ENCODE results near the gene ACTMAP. TPM values are rescaled to one million over a fixed set of nuclear protein-coding genes. Genes with fewer than 3 reads are reported as not detected.

Gene ACTMAP
- total and polyA plus RNA-seq, 2 of the 13 experiments (the other 11 are each of a cell fraction or from before 2014, with no cell fraction given), result 2.2 to 7.9 TPM

DNA sequence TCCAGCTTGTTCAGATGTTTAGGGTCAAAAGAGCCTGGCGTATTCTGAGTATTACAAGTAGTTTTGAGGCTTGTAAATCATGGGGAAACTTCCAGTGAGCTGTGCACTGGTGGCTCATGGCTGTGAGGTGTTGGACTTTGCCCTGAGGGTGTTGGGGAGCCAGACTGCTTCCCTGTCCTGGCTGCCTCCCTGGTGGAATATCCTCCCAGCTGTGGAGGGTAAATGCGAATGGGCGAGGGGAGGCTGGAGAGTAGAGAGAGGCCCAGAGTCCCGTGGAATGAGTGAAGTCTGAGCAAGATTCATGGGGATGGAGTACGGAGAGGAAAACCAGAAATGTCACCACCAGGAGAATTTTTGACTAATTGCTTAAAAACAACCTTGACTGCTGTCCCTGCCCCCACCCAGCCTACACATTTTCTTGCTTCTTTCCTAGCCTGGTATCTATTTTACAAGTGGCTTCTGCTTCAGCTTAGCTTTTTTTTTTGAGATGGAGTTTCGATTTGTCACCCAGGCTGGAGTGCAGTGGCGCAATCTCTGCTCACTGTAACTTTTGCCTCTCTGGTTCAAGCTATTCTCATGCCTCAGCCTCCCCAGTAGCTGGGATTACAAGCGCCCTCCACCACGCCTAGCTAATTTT, 4.5 kb upstream of the ACTMAP start (continued):
- TF ChIP-seq ZBTB46 (CRISPR knock-in tag; IDR thresholded peaks at IDR 0.05; ENCODE audit: borderline replicate concordance) (0 out of 2 replicates have a peak, but pooled peaks have one; percentile 43), CEBPB (IDR thresholded peaks at IDR 0.05; ENCODE audit: borderline replicate concordance, low read depth, low read length) (peak; percentile 29; the same call in 1 of the 2 replicates), SPEN (CRISPR knock-in tag; IDR thresholded peaks at IDR 0.05; ENCODE audit: low read depth) (peak; percentile 36; the same call in 1 of the 2 replicates), ZNF230 (CRISPR knock-in tag; IDR thresholded peaks at IDR 0.05) (0 out of 2 replicates have a peak, but pooled peaks have one; percentile 53), MED13 (CRISPR knock-in tag; IDR thresholded peaks at IDR 0.05) (no peak), DRAP1 (CRISPR knock-in tag; IDR thresholded peaks at IDR 0.05) (0 out of 2 replicates have a peak, but pooled peaks have one; percentile 14), ASH2L (IDR thresholded peaks at IDR 0.05; ENCODE audit: insufficient read length, low read depth, low read length) (peak; percentile 23), HDAC2 (CRISPR knock-in tag; IDR thresholded peaks at IDR 0.05) (0 out of 2 replicates have a peak, but pooled peaks have one; percentile 13), ETV6 (CRISPR knock-in tag; conservative IDR thresholded peaks at IDR 0.05) (no peak), HNF4A (CRISPR knock-in tag; IDR thresholded peaks at IDR 0.05) (peak; percentile 91), RBM22 (optimal IDR thresholded peaks at IDR 0.05; ENCODE audit: low read length) (peak; percentile 78), ZNF777 (CRISPR knock-in tag; IDR thresholded peaks at IDR 0.05) (0 out of 2 replicates have a peak, but pooled peaks have one; percentile 12), ZNF644 (CRISPR knock-in tag; IDR thresholded peaks at IDR 0.05; ENCODE audit: low read depth) (peak; percentile 61; the same call in 1 of the 2 replicates), ZNF574 (CRISPR knock-in tag; IDR thresholded peaks at IDR 0.05) (no peak; the same call in 1 of the 2 replicates), NCOA5 (CRISPR knock-in tag; IDR thresholded peaks at IDR 0.05) (no peak), DPF2 (CRISPR knock-in tag; IDR thresholded peaks at IDR 0.05; ENCODE audit: borderline replicate concordance, low read depth) (no peak), NR2F1 (CRISPR knock-in tag; IDR thresholded peaks at IDR 0.05) (0 out of 4 replicates have a peak, but pooled peaks of 1 of the 2 experiments have one; percentile 11), ZSCAN29 (CRISPR knock-in tag; conservative IDR thresholded peaks at IDR 0.05) (0 out of 2 replicates have a peak, but pooled peaks have one; percentile 50), ZNF629 (CRISPR knock-in tag; conservative IDR thresholded peaks at IDR 0.05) (peak; percentile 35; the same call in 1 of the 2 replicates), ZNF816 (CRISPR knock-in tag; IDR thresholded peaks at IDR 0.05; ENCODE audit: borderline replicate concordance) (no peak)
- TF ChIP-seq, protein P1, sequence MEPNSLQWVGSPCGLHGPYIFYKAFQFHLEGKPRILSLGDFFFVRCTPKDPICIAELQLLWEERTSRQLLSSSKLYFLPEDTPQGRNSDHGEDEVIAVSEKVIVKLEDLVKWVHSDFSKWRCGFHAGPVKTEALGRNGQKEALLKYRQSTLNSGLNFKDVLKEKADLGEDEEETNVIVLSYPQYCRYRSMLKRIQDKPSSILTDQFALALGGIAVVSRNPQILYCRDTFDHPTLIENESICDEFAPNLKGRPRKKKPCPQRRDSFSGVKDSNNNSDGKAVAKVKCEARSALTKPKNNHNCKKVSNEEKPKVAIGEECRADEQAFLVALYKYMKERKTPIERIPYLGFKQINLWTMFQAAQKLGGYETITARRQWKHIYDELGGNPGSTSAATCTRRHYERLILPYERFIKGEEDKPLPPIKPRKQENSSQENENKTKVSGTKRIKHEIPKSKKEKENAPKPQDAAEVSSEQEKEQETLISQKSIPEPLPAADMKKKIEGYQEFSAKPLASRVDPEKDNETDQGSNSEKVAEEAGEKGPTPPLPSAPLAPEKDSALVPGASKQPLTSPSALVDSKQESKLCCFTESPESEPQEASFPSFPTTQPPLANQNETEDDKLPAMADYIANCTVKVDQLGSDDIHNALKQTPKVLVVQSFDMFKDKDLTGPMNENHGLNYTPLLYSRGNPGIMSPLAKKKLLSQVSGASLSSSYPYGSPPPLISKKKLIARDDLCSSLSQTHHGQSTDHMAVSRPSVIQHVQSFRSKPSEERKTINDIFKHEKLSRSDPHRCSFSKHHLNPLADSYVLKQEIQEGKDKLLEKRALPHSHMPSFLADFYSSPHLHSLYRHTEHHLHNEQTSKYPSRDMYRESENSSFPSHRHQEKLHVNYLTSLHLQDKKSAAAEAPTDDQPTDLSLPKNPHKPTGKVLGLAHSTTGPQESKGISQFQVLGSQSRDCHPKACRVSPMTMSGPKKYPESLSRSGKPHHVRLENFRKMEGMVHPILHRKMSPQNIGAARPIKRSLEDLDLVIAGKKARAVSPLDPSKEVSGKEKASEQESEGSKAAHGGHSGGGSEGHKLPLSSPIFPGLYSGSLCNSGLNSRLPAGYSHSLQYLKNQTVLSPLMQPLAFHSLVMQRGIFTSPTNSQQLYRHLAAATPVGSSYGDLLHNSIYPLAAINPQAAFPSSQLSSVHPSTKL (CRISPR knock-in tag; IDR thresholded peaks at IDR 0.05), result peak; percentile 31; the same call in 1 of the 2 replicates
